HG03135 (cell line): ENCODE results near the gene CD248.

Experiments
- ATAC-seq: cut with Tn5 transposase; IDR thresholded peaks from one replicate; pipeline ENCODE4 v1.9.1; 2021; ENCODE audit warnings: mild to moderate bottlenecking, moderate library complexity; ENCODE audit not compliant: unreplicated experiment

Gene CD248

DNA sequence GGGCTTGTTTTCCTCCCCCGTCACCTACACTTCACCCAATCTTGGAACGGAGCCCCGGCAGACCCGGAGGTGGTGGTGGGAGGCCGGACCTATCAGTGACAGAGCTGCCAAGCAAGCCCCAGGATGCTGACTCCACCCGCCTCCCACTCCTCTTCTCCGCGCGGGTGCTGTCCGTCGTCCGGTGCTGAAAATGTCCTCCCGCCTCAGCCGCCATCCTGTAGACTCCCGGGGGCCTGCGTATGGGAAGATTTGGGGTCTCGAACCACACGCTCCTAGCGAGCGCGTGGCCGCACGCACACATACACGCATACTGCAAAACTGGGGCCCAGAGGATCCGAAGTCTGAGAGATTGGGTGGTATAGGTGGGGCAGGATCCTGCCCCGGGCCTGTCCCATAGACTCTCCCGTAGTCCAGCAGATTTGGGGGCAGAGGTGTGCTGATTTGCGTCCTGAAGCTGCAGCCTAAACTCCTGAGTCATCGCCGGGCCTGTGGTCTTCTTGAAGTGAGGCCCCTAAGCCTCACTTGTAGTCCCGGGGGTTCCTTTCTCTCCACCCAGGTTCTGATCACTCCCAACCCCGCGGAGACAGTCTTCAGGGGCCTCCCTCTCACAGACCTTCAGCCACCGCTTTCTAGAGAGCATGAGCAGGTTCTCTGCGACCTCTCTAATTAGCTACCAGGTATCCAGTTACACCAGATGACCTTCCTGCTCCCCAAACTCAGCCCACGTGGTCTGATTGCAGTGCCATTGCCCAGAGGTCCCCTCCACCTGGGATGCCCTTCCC lies 27.1 kb downstream of the CD248 start:
- peak; percentile 39 for ATAC-seq

- ATAC-seq = peak; percentile 85
Observed at GRCh38 chr11:66288671-66289547, 27.9 kb downstream of the CD248 start, which contains the start of gene YIF1A. Gene YIF1A (minus strand): TSS chr11:66289143. CDS start chr11:66288985, 158 bp downstream.

GRCh38 chr11:66287889-66288670 lies 28.8 kb downstream of the CD248 start:
- ATAC-seq = no peak

- no peak for ATAC-seq
Observed at GRCh38 chr11:66287211-66287888, 29.5 kb downstream of the CD248 start.

- no peak for ATAC-seq
Observed at GRCh38 chr11:66286699-66287098, 30.1 kb downstream of the CD248 start.

GRCh38 chr11:66285250-66285947 lies 31.4 kb downstream of the CD248 start:
- no peak for ATAC-seq

GRCh38 chr11:66284526-66285078 lies 32.2 kb downstream of the CD248 start:
- no peak for ATAC-seq

- ATAC-seq = no peak
Observed at GRCh38 chr11:66283461-66284105, 33.3 kb downstream of the CD248 start.

GRCh38 chr11:66282468-66283455 lies 34.1 kb downstream of the CD248 start:
- ATAC-seq = peak; percentile 84

DNA sequence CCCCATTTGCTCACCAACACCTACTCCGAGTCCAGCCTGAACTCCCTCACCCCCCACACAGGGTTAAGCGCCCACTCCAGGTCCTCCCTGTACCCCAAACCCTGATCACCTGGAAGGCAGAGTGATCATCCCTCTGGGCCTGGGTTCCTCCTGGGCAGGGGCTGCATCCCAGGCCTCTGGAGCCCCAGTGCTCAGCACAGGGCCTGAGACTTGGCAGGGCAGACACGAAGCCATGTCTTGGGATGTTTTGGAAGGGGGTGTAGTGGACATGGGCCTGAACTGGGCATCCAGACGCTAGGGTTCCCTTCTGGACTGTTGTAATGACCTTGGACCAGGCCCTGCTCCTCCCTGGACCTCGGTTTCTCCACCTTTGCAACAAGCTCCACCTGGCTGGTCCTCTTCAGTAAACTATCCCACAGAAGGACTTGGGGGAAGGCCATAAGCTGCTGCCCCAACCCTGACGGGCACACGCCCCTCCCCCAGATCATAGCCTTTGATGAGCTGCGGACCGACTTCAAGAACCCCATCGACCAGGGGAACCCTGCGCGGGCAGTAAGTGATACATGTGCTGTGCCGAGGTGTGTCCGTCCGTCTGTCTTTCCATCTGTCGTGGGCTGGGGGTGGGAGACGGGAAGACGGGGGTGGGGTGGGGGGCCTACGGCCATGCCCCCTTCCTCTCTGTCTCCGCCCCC lies 34.9 kb downstream of the CD248 start:
- no peak for ATAC-seq

- ATAC-seq = no peak
Observed at GRCh38 chr11:66281001-66281400, 35.8 kb downstream of the CD248 start.

DNA sequence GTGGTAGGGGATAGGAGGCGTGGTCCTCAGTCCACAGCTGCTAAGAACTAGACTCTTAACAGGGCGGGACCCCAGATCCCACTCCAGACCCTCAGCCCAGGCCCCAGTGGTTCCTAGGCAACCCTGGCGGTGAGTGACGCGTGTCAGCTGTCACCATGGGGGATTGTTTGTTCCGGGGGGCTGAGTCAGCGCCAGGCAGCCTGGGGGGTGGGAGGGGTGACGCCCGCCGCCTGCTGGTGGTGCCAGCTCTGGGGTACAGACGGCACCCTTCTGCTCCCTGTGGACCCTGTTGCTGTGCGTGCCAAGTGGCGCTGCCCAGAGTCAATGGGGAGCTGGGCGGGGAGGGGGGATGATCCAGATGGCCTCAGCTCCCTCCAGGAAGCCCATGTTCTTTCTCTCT lies 36.4 kb downstream of the CD248 start:
- no peak for ATAC-seq

- no peak for ATAC-seq
Observed at GRCh38 chr11:66279092-66279734, 37.6 kb downstream of the CD248 start.

GRCh38 chr11:66278363-66279091 lies 38.3 kb downstream of the CD248 start:
- no peak for ATAC-seq

DNA sequence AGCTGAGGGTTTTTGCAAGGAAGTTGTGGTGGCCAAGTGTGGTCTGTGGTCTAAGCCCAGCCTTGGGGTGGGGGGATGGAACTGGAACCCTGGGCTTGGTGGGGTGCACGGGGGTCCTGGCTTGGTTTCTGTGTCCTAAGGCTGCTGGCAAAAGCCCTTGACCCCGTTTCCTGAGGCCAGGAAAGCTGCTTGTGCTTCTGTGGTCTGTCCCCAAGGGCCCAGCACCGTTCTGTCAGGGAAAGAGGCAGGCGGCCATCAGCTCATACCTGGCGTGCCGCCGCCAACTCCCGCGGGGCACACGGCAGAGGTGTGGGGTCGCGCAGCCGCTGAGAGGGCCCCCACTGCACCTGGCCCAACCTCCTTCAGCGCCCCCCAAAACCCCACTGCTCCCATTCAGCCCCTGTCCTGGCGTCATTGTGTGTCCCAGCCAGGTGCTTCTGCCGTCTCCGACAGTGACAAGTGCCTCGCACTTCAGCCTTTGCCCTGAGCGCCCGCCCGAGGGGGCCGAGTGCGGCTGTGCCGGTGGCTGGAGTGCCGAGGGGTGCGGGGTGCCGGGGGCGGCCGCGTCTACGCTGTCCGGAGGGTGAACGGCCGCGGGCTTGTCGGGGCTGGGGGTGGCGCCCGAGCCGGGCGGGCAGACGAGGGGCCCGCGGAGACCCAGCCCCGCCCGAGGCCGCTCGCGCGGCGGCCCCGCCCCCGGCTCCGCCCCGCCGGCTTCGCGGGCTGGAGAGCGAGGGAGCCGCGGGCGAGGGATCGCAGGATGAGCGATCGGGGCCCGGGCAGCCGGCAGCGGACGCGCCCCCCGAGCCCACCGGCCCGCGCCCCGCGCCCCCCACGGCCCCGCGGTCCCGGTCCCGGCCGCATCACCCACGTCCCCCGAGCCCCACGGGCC lies 39.1 kb downstream of the CD248 start, which contains the start of gene CNIH2:
Gene CNIH2 (plus strand): TSS at position 705 of the 892 bp plus-strand sequence. CDS start 282 bp downstream, outside the sequence.
- no peak for ATAC-seq
